Keratinocyte (primary cell): Measurements from ENCODE around the gene CHSY1. TPM values are rescaled to one million over a fixed set of nuclear protein-coding genes. Genes with fewer than 3 reads are reported as not detected.

Experiments
- DNase-seq: peaks from one replicate; pipeline ENCODE4 v3.0.0-alpha.2; 2011; ENCODE audit warnings: low read depth, missing footprints, low spot score
- FAIRE-seq: peaks from 2 replicates; lab custom pipeline; 2011; peaks lifted over from hg19 to GRCh38; lab: Jason Lieb, UNC
- H2AFZ ChIP-seq: 2 replicates; pipeline ENCODE4 v1.6.0; 2012; ENCODE audit warnings: low read length, control low read depth, inconsistent platforms; ENCODE audit not compliant: control insufficient read depth
- H3K27ac ChIP-seq: 2 replicates; pipeline ENCODE4 v1.5.1; 2011; ENCODE audit warnings: low read length; ENCODE audit not compliant: control insufficient read depth, insufficient read depth
- H3K27me3 ChIP-seq: 3 replicates; pipeline ENCODE4 v1.6.0; 2011; ENCODE audit warnings: low read length; ENCODE audit not compliant: control insufficient read depth, insufficient read depth; ENCODE audit errors: extremely low read depth
- H3K36me3 ChIP-seq, 2 experiments: 2 replicates in 1 of 2; 3 replicates in 1 of 2; pipeline ENCODE4 v1.5.1; 2011; ENCODE audit warnings: low read length in 2 of 2, mild to moderate bottlenecking in 1 of 2; ENCODE audit not compliant: control insufficient read depth in 2 of 2, insufficient read depth in 2 of 2; ENCODE audit errors: extremely low read depth in 1 of 2
- H3K4me1 ChIP-seq: 3 replicates; pipeline ENCODE4 v1.5.1; 2011; ENCODE audit warnings: low read length; ENCODE audit not compliant: control insufficient read depth, insufficient read depth; ENCODE audit errors: extremely low read depth
- H3K4me2 ChIP-seq: 3 replicates; pipeline ENCODE4 v1.6.0; 2011; ENCODE audit warnings: low read depth, low read length; ENCODE audit not compliant: control insufficient read depth, insufficient read depth; ENCODE audit errors: extremely low read depth
- H3K4me3 ChIP-seq, 3 experiments: fragments of 200-600 bp in 1 of 3; sonication (generic) in 1 of 3; 2 replicates in 2 of 3; 3 replicates in 1 of 3; pipeline ENCODE4 v1.5.1; 2011 to 2016; ENCODE audit warnings: low read length in 3 of 3, mild to moderate bottlenecking in 3 of 3, control low read depth in 2 of 3, inconsistent platforms in 1 of 3, low read depth in 1 of 3, mixed read lengths in 1 of 3, mixed run types in 1 of 3, moderate library complexity in 1 of 3; ENCODE audit not compliant: control insufficient read depth in 2 of 3, insufficient read depth in 2 of 3; ENCODE audit errors: extremely low read depth in 1 of 3
- H3K79me2 ChIP-seq: 2 replicates; pipeline ENCODE4 v1.6.0; 2012; ENCODE audit warnings: low read length; ENCODE audit not compliant: control insufficient read depth, insufficient read depth
- H3K9ac ChIP-seq: 3 replicates; pipeline ENCODE4 v1.6.0; 2011; ENCODE audit warnings: low read length; ENCODE audit not compliant: control insufficient read depth, insufficient read depth; ENCODE audit errors: extremely low read depth
- H3K9me1 ChIP-seq: 3 replicates; pipeline ENCODE4 v1.6.0; 2011; ENCODE audit warnings: low read length; ENCODE audit not compliant: control insufficient read depth, insufficient read depth; ENCODE audit errors: extremely low read depth
- H3K9me3 ChIP-seq: 2 replicates; pipeline ENCODE4 v1.5.1; 2012; ENCODE audit warnings: low read depth, low read length; ENCODE audit not compliant: control insufficient read depth
- H4K20me1 ChIP-seq: 3 replicates; pipeline ENCODE4 v1.6.0; 2011; ENCODE audit warnings: low read length; ENCODE audit not compliant: control insufficient read depth, insufficient read depth; ENCODE audit errors: extremely low read depth
- CTCF ChIP-seq, 3 experiments: IDR thresholded peaks in 1 of 3; conservative IDR thresholded peaks in 1 of 3; optimal IDR thresholded peaks in 1 of 3; 2 replicates in 2 of 3; 3 replicates in 1 of 3; pipeline versions ENCODE3 to v1.5.1; 2011; ENCODE audit warnings: low read length in 3 of 3, mild to moderate bottlenecking in 3 of 3, moderate library complexity in 2 of 3, control low read depth in 1 of 3, inconsistent platforms in 1 of 3; ENCODE audit not compliant: insufficient read depth in 2 of 3; ENCODE audit errors: extremely low read depth in 1 of 3
- EZH2 ChIP-seq: IDR thresholded peaks from one replicate; pipeline ENCODE4 v1.6.1; 2012; ENCODE audit warnings: inconsistent platforms, mild to moderate bottlenecking, low read length, moderate library complexity
- dilution Hi-C: fragments of 300-500 bp; cut with MboI; formaldehyde crosslinking; loops from one replicate; pipeline ENCODE4 v1.7.0; 2020; ENCODE audit warnings: low sequenced_read_pairs; ENCODE audit not compliant: extremely low pct_ligation_motif_present
- polyA plus RNA-seq, 5 experiments: library from polyadenylated mRNA; depleted of rRNA in 3 of 5; stranded (reverse) in 3 of 5; stranded (forward) in 1 of 5; unstranded in 1 of 5; fragments of >200 nt; gene quantifications; 1 replicate in 1 of 5; 2 replicates in 3 of 5; 3 replicates in 1 of 5; pipeline versions ENCODE4 v1.2.1 to v1.2.3, GENCODE V29; 2011 to 2012; ENCODE audit warnings: missing spikeins in 2 of 5, low read depth in 1 of 5, low replicate concordance in 1 of 5

CHSY1 gene
- polyA plus RNA-seq, 1 donor (not counting 4 experiments of a cell fraction or from before 2014, with no cell fraction given), result 27.0 TPM

GRCh38 chr15:101148881-101149664 lies 102.8 kb downstream of the CHSY1 start:
- no peaks in the 10 kb centered on the region for H3K36me3 ChIP-seq
- no peak overlapping the region for H3K9ac ChIP-seq
- no peak overlapping the region for H3K27ac ChIP-seq
- H3K4me2 ChIP-seq, result no peak overlapping the region
- no peaks in the 10 kb centered on the region for H3K9me3 ChIP-seq
- H3K79me2 ChIP-seq, result no peaks in the 10 kb centered on the region
- no peak overlapping the region for H3K4me3 ChIP-seq
- TF ChIP-seq CTCF (optimal IDR thresholded peaks at IDR 0.05 in 1 of 3, IDR thresholded peaks at IDR 0.05 in 1 of 3, conservative IDR thresholded peaks at IDR 0.05 in 1 of 3; ENCODE audit: extremely low read depth in 1 of 3, insufficient read depth in 2 of 3, low read length in 3 of 3), result no peak
- TF ChIP-seq EZH2, result no peak
- no peaks in the 10 kb centered on the region for H3K9me1 ChIP-seq
- FAIRE-seq (no peak), DNase-seq (no peak)
- H4K20me1 ChIP-seq, result no peaks in the 10 kb centered on the region
- H2AFZ ChIP-seq, result no peak overlapping the region
- H3K27me3 ChIP-seq, result peaks cover 4% of the 10 kb centered on the region
- dilution Hi-C loops, result no loop called here
- H3K4me1 ChIP-seq, result no peaks in the 10 kb centered on the region

GRCh38 chr15:101148166-101148880 lies 103.5 kb downstream of the CHSY1 start:
- no peak for FAIRE-seq
- H3K27ac ChIP-seq, result no peak overlapping the region

More at GRCh38 chr15:101148166-101148880, 103.5 kb downstream of the CHSY1 start:
- Histone ChIP-seq H3K4me2 (no peak overlapping the region), H3K79me2 (no peaks in the 10 kb centered on the region), H3K9me1 (no peaks in the 10 kb centered on the region), H3K4me3 (no peak overlapping the region), H3K36me3 (no peaks in the 10 kb centered on the region), H4K20me1 (no peaks in the 10 kb centered on the region), H3K27me3 (peaks cover 4% of the 10 kb centered on the region), H2AFZ (no peak overlapping the region), H3K4me1 (peaks cover 2% of the 10 kb centered on the region), H3K9ac (no peak overlapping the region), H3K9me3 (no peaks in the 10 kb centered on the region)
- DNase-seq, result no peak
- dilution Hi-C loops, result no loop called here
- TF ChIP-seq EZH2, result no peak
- no peak for TF ChIP-seq CTCF (optimal IDR thresholded peaks at IDR 0.05 in 1 of 3, IDR thresholded peaks at IDR 0.05 in 1 of 3, conservative IDR thresholded peaks at IDR 0.05 in 1 of 3; ENCODE audit: extremely low read depth in 1 of 3, insufficient read depth in 2 of 3, low read length in 3 of 3)
